Heart right ventricle (tissue), 16 donors: Measurements from ENCODE around the gene MYEOV. TPM values are rescaled to one million over a fixed set of nuclear protein-coding genes. Genes with fewer than 3 reads are reported as not detected.

ENCODE experiments used
- ATAC-seq, 8 donors: fragments of 200-7000 bp; cut with Tn5 transposase; one replicate each; pipeline ENCODE4 v1.9.1; 2020; ENCODE audit warnings: mild to moderate bottlenecking in 8 of 8, moderate library complexity in 8 of 8, moderate number of reproducible peaks in 1 of 8
- DNase-seq, 2 donors: peaks; one replicate each; pipeline ENCODE4 v3.0.0-alpha.2; 2020
- H3K27ac ChIP-seq, 10 donors: fragments of 200-600 bp; sonication (generic) in 2 of 10; one replicate each; pipeline versions ENCODE4 v1.5.0 to v1.8.0; 2020 to 2022; ENCODE audit warnings: mild to moderate bottlenecking in 3 of 10
- H3K27me3 ChIP-seq, 7 donors: fragments of 200-600 bp; one replicate each; pipeline ENCODE4 v1.8.0; 2021 to 2022; ENCODE audit warnings: mild to moderate bottlenecking in 2 of 7
- H3K36me3 ChIP-seq, 9 donors: fragments of 200-600 bp; sonication (generic) in 1 of 9; one replicate each; pipeline versions ENCODE4 v1.5.0 to v1.8.0; 2020 to 2022; ENCODE audit warnings: mild to moderate bottlenecking in 2 of 9
- H3K4me1 ChIP-seq, 9 donors: fragments of 200-600 bp; sonication (generic) in 1 of 9; one replicate each; pipeline versions ENCODE4 v1.5.0 to v1.8.0; 2020 to 2022; ENCODE audit warnings: mild to moderate bottlenecking in 4 of 9
- H3K4me3 ChIP-seq, 10 donors: fragments of 200-600 bp; sonication (generic) in 2 of 10; one replicate each; pipeline versions ENCODE4 v1.5.0 to v1.8.0; 2020 to 2022; ENCODE audit warnings: mild to moderate bottlenecking in 7 of 10, moderate library complexity in 2 of 10
- H3K9me3 ChIP-seq, 11 donors: fragments of 200-600 bp in 10 of 11; sonication (generic) in 2 of 11; one replicate each; pipeline versions ENCODE4 v1.5.0 to v1.8.0; 2013 to 2022; ENCODE audit warnings: mild to moderate bottlenecking in 2 of 11, control low read depth in 1 of 11, moderate library complexity in 1 of 11
- CTCF ChIP-seq, 9 donors: fragments of 200-600 bp; sonication (generic) in 2 of 9; IDR thresholded peaks; one replicate each; pipeline versions ENCODE4 v1.5.0 to v1.8.0; 2021 to 2022; ENCODE audit warnings: antibody characterized with exemption in 9 of 9, mild to moderate bottlenecking in 5 of 9, moderate library complexity in 1 of 9
- WGBS, 2 donors: extraction: QIAGEN DNeasy Blood & Tissue Kit; methylation state at CpG; one replicate each; pipeline ENCODE4 v1.1.7; 2013; ENCODE audit warnings: inconsistent platforms in 1 of 2; 5-methylcytosine and 5-hydroxymethylcytosine counted together
- intact Hi-C, 10 donors: fragments of 100-400 bp; cut with DNase I; formaldehyde crosslinking; loops; one replicate each; pipeline versions ENCODE4 v1.11.1 to v1.14.2; 2022
- polyA plus RNA-seq, 2 donors: library from polyadenylated mRNA; stranded (reverse); fragments of 200-250 nt; gene quantifications; one replicate each; pipeline ENCODE4 v1.2.3, GENCODE V29; 2013
- total RNA-seq, 10 donors: library from RNA; stranded (reverse); fragmentation: NEBNext Ultra II Directional in 3 of 10; extraction: Animal tissue kit (Norgen Biotek cat#: 25700) in 3 of 10; gene quantifications; one replicate each; pipeline versions ENCODE4 v1.2.1 to v1.2.4, GENCODE V29; 2021 to 2023
- donor health status: Arrhythmogenic right ventricular cardiomyopathy.
- donor health status: ischemic (EF 13 %, LVEDD 7.1; RV severe dilation, severe dysfunction).
- donor health status: healthy with polysubstance abuse.
- donor health status: DM: no; HTN: yes; CAD: no.
- donor health status: DM: no; HTN: no; CAD: no.
- donor health status: ischemic (EF 25% LVEDD 6.9; RV normal size, moderate dysfunction).
- donor health status: ischemic (EF 25% LVEDD 5.7; RV mildly dilated, moderate dysfunction).
- donor health status: healthy.
- donor health status: DM: yes; HTN: yes; CAD: no.
- donor health status: Ischemic cardiomyopathy.
- donor health status: ischemic (EF 35%, LVEDD 5.7; RV mildly dilated, moderate dysfunction).
- donor health status: nonischemic (EF 11% LVEDD 7.7; RV severe dilation, severe dysfunction).
- donor health status: DM: yes; HTN: yes; CAD: no.
- donor health status: PGD.
- donor health status: ischemic (EF 29% LVEDD 5.4; RV normal size, mild dysfunction).
- donor health status: nonischemic (EF 23%, LVEDD 6.1; RV moderate dilation, normal function).

MYEOV gene
- total and polyA plus RNA-seq, 12 donors = 0.07 TPM; not detected in 11

- H3K27me3 ChIP-seq = no peaks in the 10 kb centered on the region
- no peak for TF ChIP-seq CTCF (IDR thresholded peaks at IDR 0.05)
- WGBS, 2 donors = 80 to 95% methylated on average over 5 of the region's 5 CpGs
- H3K4me3 ChIP-seq = no peak overlapping the region
- H3K27ac ChIP-seq = no peak overlapping the region
- H3K9me3 ChIP-seq = no peaks in the 10 kb centered on the region
- H3K36me3 ChIP-seq = no peaks in the 10 kb centered on the region
- intact Hi-C loops = no loop called here
- DNase-seq (no peak), ATAC-seq (no peak)
- H3K4me1 ChIP-seq = peaks cover 0 to 4% (median 0%) of the 10 kb centered on the region in 9 donors
Measured at GRCh38 chr11:69339983-69340565, 46.1 kb downstream of the MYEOV start.

- TF ChIP-seq CTCF (IDR thresholded peaks at IDR 0.05) = no peak
- Histone ChIP-seq H3K27ac (no peak overlapping the region), H3K9me3 (no peaks in the 10 kb centered on the region), H3K27me3 (no peaks in the 10 kb centered on the region), H3K4me3 (no peak overlapping the region), H3K36me3 (no peaks in the 10 kb centered on the region), H3K4me1 (no peaks in the 10 kb centered on the region)
- DNase-seq (no peak), ATAC-seq (no peak)
- intact Hi-C loops = no loop called here
- WGBS, 2 donors = 95 to 96% methylated on average over 13 of the region's 13 CpGs
Measured at GRCh38 chr11:69342588-69343330, 48.8 kb downstream of the MYEOV start.

- Histone ChIP-seq H3K27me3 (no peaks in the 10 kb centered on the region), H3K4me3 (no peak overlapping the region), H3K27ac (no peak overlapping the region), H3K4me1 (no peaks in the 10 kb centered on the region), H3K9me3 (peaks cover 0 to 6% (median 0%) of the 10 kb centered on the region in 11 donors), H3K36me3 (no peaks in the 10 kb centered on the region)
- no peak for DNase-seq
- WGBS, 2 donors = 89 to 94% methylated on average over 13 of the region's 13 CpGs
- no peak for TF ChIP-seq CTCF (IDR thresholded peaks at IDR 0.05)
- intact Hi-C loops = no loop called here
- ATAC-seq = peak in 1 of 8 donors; percentile 18
Measured at GRCh38 chr11:69343401-69344321, 49.7 kb downstream of the MYEOV start.

- no peaks in the 10 kb centered on the region for H3K36me3 ChIP-seq
- no peak overlapping the region for H3K4me3 ChIP-seq
Measured at GRCh38 chr11:69344570-69345145, 50.7 kb downstream of the MYEOV start.

More at GRCh38 chr11:69344570-69345145, 50.7 kb downstream of the MYEOV start:
- H3K4me1 ChIP-seq = no peaks in the 10 kb centered on the region
- DNase-seq (no peak), ATAC-seq (no peak)
- no peak for TF ChIP-seq CTCF (IDR thresholded peaks at IDR 0.05)
- H3K27ac ChIP-seq = no peak overlapping the region
- WGBS, 2 donors = 88 to 92% methylated on average over 7 of the region's 7 CpGs
- H3K9me3 ChIP-seq = peaks cover 0 to 9% (median 0%) of the 10 kb centered on the region in 11 donors
- no peaks in the 10 kb centered on the region for H3K27me3 ChIP-seq
- intact Hi-C loops = no loop called here
